Peyer's patch (tissue), 4 donors: ENCODE measurements around the gene RBM17.
A peak's percentile ranks its signal among the peaks of the same experiment; 100 is the strongest.

Source experiments
- POLR2A ChIP-seq, 2 donors: fragments of 450-650 bp; IDR thresholded peaks; one replicate each; pipeline ENCODE4 v1.5.1; 2017; ENCODE audit warnings: antibody characterized with exemption in 2 of 2, mild to moderate bottlenecking in 2 of 2, moderate library complexity in 2 of 2
- TF ChIP-seq, protein P1 (sequence below), 6 experiments: fragments of 450-650 bp in 4 of 6; fragments of 200-600 bp in 2 of 6; sonication (generic) in 1 of 6; IDR thresholded peaks; one replicate each; pipeline ENCODE4 v1.5.1; 2017 to 2019; ENCODE audit warnings: antibody characterized with exemption in 6 of 6, mild to moderate bottlenecking in 3 of 6, moderate library complexity in 1 of 6

DNA sequence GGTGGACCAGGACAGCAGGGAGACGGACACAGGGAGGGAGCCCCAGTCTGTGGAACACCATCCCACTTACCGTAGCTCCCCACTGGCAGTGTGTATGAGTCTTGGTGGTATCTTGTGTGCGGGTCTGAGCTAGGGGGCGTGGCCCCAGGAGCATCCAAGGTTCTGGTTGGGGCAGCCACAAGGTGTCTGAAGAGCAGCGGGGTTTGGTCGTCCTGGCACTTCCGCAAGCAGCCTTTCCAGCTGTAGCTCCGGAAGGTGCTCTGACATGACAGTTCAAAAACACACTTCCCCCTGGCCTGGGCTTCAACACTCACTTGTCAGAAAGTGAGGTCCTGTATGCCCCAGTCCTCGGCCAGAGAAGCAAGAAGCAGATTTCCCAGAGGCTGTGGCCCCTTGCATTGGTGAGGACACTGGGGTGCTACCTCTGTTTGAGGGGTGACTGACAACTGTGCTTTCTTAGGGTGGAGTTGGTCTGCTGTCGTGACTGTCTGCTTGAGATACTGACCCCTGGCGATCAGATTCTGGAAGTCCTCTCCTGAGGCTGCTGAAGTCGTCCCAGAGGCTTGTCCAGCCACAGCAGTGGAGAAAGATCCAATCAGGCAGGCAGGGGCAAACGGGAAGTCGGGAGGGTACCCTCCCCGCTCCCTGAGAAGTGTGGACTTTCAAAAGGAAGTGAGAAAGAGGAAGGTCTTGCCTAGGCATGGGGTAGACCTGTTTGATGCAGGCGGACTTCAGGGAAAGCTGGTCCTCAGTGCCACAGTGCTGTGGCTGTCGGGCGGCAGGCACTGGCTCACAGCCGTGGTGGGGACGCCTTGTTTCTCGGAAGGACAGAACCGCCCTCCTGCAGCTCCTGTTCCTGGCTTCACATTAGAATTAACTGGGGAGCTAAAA is 62.5 kb downstream of the RBM17 start:
- TF ChIP-seq, protein P1, sequence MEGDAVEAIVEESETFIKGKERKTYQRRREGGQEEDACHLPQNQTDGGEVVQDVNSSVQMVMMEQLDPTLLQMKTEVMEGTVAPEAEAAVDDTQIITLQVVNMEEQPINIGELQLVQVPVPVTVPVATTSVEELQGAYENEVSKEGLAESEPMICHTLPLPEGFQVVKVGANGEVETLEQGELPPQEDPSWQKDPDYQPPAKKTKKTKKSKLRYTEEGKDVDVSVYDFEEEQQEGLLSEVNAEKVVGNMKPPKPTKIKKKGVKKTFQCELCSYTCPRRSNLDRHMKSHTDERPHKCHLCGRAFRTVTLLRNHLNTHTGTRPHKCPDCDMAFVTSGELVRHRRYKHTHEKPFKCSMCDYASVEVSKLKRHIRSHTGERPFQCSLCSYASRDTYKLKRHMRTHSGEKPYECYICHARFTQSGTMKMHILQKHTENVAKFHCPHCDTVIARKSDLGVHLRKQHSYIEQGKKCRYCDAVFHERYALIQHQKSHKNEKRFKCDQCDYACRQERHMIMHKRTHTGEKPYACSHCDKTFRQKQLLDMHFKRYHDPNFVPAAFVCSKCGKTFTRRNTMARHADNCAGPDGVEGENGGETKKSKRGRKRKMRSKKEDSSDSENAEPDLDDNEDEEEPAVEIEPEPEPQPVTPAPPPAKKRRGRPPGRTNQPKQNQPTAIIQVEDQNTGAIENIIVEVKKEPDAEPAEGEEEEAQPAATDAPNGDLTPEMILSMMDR (IDR thresholded peaks at IDR 0.05) = peak in 5 of 6 experiments; percentile 46 to 56 (median 56)
- no peak for TF ChIP-seq POLR2A (IDR thresholded peaks at IDR 0.05)
